Retinal pigment epithelial cell (primary cell): ENCODE measurements around the gene TMOD1.
"Not testable (repeated sequence)": the region's sequence is repeated elsewhere in the genome, so short reads cannot be mapped to it uniquely, and the experiment has no call there.

ENCODE experiments used
- DNase-seq: peaks from one replicate; pipeline ENCODE4 v3.0.0-alpha.2; 2010; ENCODE audit warnings: low read depth
- H3K4me3 ChIP-seq: 2 replicates; pipeline ENCODE4 v1.5.1; 2011; ENCODE audit warnings: mild to moderate bottlenecking, low read length, control low read depth, moderate library complexity
- TF ChIP-seq, protein P1 (sequence below): conservative IDR thresholded peaks from 2 replicates; pipeline ENCODE4 v1.5.1; 2011; ENCODE audit warnings: low read depth, low read length, control low read depth, inconsistent platforms

TMOD1 gene

GRCh38 chr9:97601228-97601898, 99.9 kb downstream of the TMOD1 start:
- TF ChIP-seq, protein P1, sequence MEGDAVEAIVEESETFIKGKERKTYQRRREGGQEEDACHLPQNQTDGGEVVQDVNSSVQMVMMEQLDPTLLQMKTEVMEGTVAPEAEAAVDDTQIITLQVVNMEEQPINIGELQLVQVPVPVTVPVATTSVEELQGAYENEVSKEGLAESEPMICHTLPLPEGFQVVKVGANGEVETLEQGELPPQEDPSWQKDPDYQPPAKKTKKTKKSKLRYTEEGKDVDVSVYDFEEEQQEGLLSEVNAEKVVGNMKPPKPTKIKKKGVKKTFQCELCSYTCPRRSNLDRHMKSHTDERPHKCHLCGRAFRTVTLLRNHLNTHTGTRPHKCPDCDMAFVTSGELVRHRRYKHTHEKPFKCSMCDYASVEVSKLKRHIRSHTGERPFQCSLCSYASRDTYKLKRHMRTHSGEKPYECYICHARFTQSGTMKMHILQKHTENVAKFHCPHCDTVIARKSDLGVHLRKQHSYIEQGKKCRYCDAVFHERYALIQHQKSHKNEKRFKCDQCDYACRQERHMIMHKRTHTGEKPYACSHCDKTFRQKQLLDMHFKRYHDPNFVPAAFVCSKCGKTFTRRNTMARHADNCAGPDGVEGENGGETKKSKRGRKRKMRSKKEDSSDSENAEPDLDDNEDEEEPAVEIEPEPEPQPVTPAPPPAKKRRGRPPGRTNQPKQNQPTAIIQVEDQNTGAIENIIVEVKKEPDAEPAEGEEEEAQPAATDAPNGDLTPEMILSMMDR: no peak
- no peak overlapping the region for H3K4me3 ChIP-seq
- DNase-seq: no peak

GRCh38 chr9:97602430-97602829, 101.0 kb downstream of the TMOD1 start:
- TF ChIP-seq, protein P1: no peak
- no peak for DNase-seq
- H3K4me3 ChIP-seq: no peak overlapping the region

DNA sequence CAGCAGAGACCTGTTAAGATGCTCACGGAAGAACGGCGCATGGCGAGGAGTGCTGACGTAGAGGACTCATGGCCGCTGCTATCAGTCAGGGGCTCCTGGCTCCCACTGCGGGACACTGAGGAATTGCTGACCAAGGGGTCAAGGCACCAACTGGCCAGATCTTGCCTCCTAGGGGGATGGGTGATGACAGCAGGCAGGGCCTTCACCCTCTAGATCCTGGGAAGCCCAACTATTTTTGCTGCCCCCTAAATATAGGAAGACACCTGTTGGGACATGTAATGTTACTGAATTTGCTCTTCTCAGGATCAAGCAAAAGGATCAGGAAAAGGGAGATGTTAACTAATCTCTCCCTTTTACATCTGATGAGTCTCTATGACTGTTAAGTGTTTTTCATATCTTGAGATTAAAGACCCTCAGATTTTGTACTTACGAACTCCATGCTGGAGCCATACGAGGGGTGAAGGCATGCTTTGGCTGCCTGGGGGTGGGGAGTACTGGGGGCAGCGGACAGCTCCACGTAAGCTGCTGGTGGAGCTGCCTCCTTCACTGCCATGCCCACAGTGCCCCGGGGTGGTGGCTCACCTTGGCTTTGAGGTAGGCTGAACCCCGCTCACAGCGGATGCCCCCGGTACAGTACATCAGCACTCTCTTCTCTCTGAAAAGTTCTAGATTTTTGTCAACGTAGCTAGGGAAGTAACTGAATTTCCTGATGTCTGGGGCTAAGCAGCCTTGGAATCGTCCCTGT, 103.6 kb downstream of the TMOD1 start:
- DNase-seq: no peak
- H3K4me3 ChIP-seq: no peak overlapping the region
- TF ChIP-seq, protein P1: no peak

- TF ChIP-seq, protein P1: peak; percentile 89
- peak; percentile 18 for DNase-seq
- H3K4me3 ChIP-seq: no peak overlapping the region
Observed at GRCh38 chr9:97615439-97616072, 114.1 kb downstream of the TMOD1 start.

- no peak overlapping the region for H3K4me3 ChIP-seq
- DNase-seq: no peak
- TF ChIP-seq, protein P1: no peak
Observed at GRCh38 chr9:97617939-97618416, 116.5 kb downstream of the TMOD1 start.

GRCh38 chr9:97620063-97620462, 118.6 kb downstream of the TMOD1 start:
- DNase-seq, H3K4me3 ChIP-seq: not testable (repeated sequence)

GRCh38 chr9:97622483-97622882, 121.0 kb downstream of the TMOD1 start:
- DNase-seq, H3K4me3 ChIP-seq: not testable (repeated sequence)

GRCh38 chr9:97623946-97624345, 122.5 kb downstream of the TMOD1 start:
- TF ChIP-seq, protein P1: no peak

More at GRCh38 chr9:97623946-97624345, 122.5 kb downstream of the TMOD1 start:
- no peak for DNase-seq
- no peak overlapping the region for H3K4me3 ChIP-seq
